NCI-H2227 (cell line): ENCODE data around the gene TOLLIP.

Source experiments
- DNase-seq: peaks from one replicate; lab custom pipeline; 2025; ENCODE audit not compliant: unreplicated experiment; lab: John Stamatoyannopoulos, UW

TOLLIP gene

GRCh38 chr11:1299621-1300020, 9.8 kb downstream of the TOLLIP start:
- no peak for DNase-seq

GRCh38 chr11:1298695-1299492, 10.5 kb downstream of the TOLLIP start:
- DNase-seq = no peak

GRCh38 chr11:1297576-1298473, 11.6 kb downstream of the TOLLIP start:
- DNase-seq = no peak

DNA sequence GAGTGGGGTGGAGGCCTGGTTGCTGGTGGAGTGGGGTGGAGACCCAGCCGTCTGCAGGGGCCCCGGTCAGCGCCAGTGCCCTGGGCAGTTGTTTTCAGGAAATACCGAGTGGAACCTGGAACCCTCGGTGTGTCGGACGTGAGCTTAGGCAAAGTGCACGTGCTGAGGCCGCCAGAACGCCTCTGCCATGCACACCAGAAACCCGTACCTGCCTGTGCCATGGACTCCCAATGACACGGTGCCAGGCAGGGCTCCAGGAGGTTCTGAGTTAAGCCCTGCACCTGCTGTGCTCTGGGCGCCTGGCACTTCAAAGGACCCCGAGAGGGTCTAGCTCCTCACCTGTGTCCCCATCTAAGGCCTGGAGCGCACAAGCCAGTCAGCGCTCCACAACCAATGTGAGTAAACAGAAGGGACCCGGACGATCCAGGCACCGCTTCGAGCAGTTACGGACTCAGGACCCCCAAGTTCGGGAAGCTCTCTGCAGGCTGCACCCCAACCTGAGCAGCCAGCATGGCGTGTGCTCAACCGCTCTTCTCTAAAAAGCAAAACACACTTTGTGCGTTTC, 12.3 kb downstream of the TOLLIP start:
- no peak for DNase-seq

DNA sequence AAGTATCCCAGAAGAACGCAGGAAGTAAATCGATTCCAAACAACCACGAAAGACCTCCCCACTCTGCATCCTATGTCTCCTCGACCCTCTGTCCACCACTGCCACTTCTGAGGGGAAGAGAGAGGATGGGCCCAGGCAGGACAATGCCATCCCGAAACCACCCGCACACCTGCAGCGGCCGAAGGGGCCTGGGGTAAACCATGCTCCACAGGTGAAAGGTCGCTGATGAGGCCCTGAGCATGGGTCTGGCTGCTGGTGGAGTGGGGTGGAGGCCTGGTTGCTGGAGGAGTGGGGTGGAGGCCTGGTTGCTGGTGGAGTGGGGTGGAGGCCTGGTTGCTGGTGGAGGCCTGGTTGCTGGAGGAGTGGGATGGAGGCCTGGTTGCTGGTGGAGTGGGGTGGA, 13.1 kb downstream of the TOLLIP start:
- DNase-seq = no peak

- no peak for DNase-seq
Measured at GRCh38 chr11:1295591-1295990, 13.8 kb downstream of the TOLLIP start.

DNA sequence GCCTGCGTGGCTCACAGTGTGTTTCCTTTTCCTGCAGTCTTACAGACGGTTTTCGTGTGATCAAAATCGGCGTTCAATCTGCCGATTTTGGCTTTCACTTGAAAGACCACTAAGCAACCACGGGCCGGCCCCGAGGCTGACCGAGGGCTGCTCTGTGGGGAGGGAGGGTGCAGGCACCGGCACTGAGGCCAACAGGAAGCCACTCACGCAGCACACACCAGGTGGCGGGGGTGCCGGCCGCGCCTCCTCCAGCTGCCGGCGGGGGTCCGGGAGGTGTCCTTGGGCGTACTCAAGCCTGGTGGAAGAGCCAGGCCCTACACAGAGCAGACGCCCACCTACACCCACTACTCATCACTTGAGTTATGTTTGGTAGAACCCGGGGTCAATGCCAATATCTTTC, 14.3 kb downstream of the TOLLIP start:
- no peak for DNase-seq

GRCh38 chr11:1293619-1294015, 15.8 kb downstream of the TOLLIP start:
- no peak for DNase-seq

DNA sequence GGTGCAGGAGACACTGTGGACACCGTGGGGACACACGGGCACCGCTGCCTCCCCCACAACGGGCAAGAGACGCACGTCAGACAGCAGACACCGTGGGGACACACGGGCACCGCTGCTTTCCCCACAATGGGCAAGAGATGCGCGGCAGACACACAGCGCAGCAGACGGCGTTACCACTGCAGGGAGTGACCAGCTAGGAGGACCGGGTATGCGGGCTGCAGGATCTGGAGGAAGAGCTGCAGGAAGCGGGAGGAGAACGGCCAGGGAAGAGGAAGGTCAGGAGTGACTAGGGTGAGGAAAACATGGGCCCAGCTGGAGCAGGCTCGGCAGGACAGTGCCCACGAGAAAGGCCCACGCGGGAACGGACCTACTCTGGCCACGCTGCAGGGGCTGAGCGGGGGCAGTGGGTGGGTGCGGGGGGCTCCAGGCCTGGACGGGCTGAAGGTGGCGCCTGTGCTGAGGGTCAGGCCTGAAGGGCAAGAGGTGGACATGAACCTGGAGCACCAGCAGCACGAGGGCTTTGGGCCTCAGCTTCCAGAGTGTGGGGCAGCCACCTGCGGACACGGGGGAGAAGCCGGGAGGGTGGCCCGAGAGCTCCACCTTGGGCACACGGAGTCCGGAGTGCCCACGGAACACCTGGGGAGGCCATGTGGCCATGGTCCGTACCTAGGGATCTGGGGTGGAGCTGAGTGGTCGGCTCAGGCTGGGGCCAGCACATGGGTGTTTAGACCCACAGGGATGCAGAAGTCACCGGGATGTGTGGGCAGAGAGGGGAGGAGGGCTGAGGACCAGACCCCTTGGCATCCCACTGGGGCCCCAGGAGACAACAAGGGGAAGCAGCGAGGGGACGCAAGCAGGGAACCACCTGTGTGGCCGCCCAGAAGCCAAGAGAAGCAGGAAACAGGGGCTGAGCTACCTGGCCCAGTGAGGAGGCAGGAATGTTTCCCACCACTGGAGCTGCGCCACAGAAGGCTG, 16.5 kb downstream of the TOLLIP start:
- no peak for DNase-seq

DNA sequence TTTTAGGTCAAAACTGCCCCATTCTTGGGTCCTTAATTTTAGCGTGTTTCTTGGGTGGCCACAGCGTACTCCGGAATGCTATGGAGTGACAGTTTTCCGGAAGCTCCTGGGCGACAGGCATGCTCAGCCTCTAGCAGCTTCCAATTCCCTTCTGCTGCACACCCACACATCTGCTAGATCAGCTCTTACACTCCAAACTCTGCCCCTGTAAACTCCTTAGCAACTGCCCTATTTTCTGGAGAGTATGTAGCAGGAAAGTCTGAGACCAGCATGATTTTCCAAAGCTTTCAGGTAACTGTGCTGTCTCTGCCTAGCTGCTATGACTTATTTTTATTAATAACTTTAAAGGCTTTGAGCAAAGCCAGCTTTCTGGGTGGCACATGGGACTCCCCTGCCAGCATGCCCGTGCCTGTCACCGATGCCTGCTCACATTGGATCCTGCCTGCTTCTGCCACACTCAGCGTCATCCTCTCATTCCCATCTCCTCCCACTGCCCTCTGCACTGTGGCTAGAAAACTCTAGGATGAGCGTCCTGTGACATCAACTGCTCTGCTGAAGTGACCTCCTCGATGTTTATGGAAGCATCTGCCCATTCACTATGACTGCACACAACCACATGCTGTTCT, 17.3 kb downstream of the TOLLIP start:
- DNase-seq = no peak

GRCh38 chr11:1291295-1292017, 18.0 kb downstream of the TOLLIP start:
- DNase-seq = no peak

- DNase-seq = no peak
Measured at GRCh38 chr11:1290052-1291040, 19.1 kb downstream of the TOLLIP start.

DNA sequence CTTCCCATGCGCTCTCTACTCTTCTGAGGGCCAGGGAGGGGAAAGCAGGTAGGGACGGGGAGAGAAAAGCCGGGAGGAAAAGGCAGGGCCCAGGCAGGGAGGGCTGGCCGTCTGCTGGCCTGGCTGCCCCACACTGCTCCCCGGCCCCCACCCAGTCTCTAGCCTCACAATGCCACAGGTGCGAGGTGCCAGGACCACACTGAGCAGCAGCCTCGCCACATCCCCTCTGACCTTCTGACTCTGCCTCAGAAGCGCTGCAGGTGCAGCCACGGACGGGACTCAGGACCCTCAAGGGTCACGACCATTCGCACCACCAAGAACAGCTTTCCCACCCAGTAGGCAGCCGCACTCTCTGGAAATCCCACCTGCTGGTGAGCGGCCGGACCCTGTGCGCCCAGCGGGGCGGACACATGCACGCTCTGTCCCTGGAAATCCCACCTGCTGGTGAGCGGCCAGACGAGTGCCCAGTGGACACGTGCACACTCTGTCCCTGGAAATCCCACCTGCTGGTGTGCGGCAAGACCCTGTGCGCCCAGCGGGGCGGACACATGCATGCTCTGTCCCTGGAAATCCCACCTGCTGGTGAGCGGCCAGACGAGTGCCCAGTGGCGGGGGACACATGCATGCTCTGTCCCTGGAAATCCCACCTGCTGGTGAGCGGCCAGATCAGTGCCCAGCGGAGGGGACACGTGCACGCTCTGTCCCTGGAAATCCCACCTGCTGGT, 20.1 kb downstream of the TOLLIP start:
- no peak for DNase-seq

GRCh38 chr11:1288426-1289151, 20.8 kb downstream of the TOLLIP start:
- DNase-seq = no peak

DNA sequence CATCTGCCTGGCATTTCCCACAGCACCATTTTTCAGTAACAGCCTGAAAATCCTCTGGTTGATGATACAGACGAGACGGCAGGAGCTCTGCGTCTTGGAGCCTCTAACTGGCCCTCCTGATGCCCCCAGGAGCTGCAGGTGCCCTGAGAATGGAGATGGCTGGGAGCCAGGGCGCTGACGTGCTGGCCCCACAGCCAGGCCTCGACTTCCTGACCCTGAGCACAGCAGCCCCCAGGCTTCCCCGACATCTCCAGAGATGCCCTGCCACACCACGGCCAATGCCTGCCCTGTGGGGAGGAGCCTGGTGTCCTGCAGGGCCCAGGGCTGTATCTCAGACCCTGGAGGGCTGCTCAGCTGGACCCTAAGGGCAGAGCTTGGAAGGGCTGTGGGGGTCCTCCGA, 21.5 kb downstream of the TOLLIP start:
- DNase-seq = no peak

- no peak for DNase-seq
Measured at GRCh38 chr11:1285876-1286275, 23.6 kb downstream of the TOLLIP start.

GRCh38 chr11:1285316-1285744, 24.1 kb downstream of the TOLLIP start:
- no peak for DNase-seq
